ENCODE measurements around the gene PPHLN1.
"Not testable (repeated sequence)": the region's sequence is repeated elsewhere in the genome, so short reads cannot be mapped to it uniquely, and the experiment has no call there.

Gene PPHLN1

GRCh38 chr12:42342028-42342427, 16.1 kb downstream of the PPHLN1 start:
- no peak overlapping the region for H3K27ac Mint-ChIP-seq
- peaks cover 46% of the 10 kb centered on the region for H3K36me3 Mint-ChIP-seq (ENCODE audit: low read depth)
- H3K27me3 Mint-ChIP-seq = no peaks in the 10 kb centered on the region
- peaks cover 42% of the 10 kb centered on the region for H3K4me1 Mint-ChIP-seq (ENCODE audit: low read depth)
- no peak overlapping the region for H3K4me3 Mint-ChIP-seq
- no peaks in the 10 kb centered on the region for H3K9me3 Mint-ChIP-seq

- H3K36me3 Mint-ChIP-seq (ENCODE audit: low read depth) = peaks cover 41% of the 10 kb centered on the region
- no peak overlapping the region for H3K4me3 Mint-ChIP-seq
- peaks cover 33% of the 10 kb centered on the region for H3K4me1 Mint-ChIP-seq (ENCODE audit: low read depth)
- no peaks in the 10 kb centered on the region for H3K9me3 Mint-ChIP-seq
- no peak overlapping the region for H3K27ac Mint-ChIP-seq
- H3K27me3 Mint-ChIP-seq = no peaks in the 10 kb centered on the region
Observed at GRCh38 chr12:42343721-42344120, 17.8 kb downstream of the PPHLN1 start.

- H3K9me3 Mint-ChIP-seq = no peaks in the 10 kb centered on the region
- H3K27ac Mint-ChIP-seq = no peak overlapping the region
- peaks cover 24% of the 10 kb centered on the region for H3K4me1 Mint-ChIP-seq (ENCODE audit: low read depth)
- peaks cover 29% of the 10 kb centered on the region for H3K36me3 Mint-ChIP-seq (ENCODE audit: low read depth)
- no peak overlapping the region for H3K4me3 Mint-ChIP-seq
- H3K27me3 Mint-ChIP-seq = no peaks in the 10 kb centered on the region
Observed at GRCh38 chr12:42346403-42347002, 20.5 kb downstream of the PPHLN1 start.

- Mint-ChIP-seq H3K4me1 (ENCODE audit: low read depth) (peaks cover 12% of the 10 kb centered on the region), H3K36me3 (ENCODE audit: low read depth) (peaks cover 22% of the 10 kb centered on the region)
- not testable (repeated sequence) for H3K4me3 Mint-ChIP-seq, H3K27ac Mint-ChIP-seq, H3K27me3 Mint-ChIP-seq, H3K9me3 Mint-ChIP-seq
Observed at GRCh38 chr12:42349119-42350020, 23.4 kb downstream of the PPHLN1 start.

- H3K36me3 Mint-ChIP-seq (ENCODE audit: low read depth) = peaks cover 24% of the 10 kb centered on the region
- not testable (repeated sequence) for H3K4me3 Mint-ChIP-seq, H3K27ac Mint-ChIP-seq, H3K27me3 Mint-ChIP-seq, H3K9me3 Mint-ChIP-seq
- H3K4me1 Mint-ChIP-seq (ENCODE audit: low read depth) = peaks cover 10% of the 10 kb centered on the region
Observed at GRCh38 chr12:42350021-42350407, 24.0 kb downstream of the PPHLN1 start.

- Mint-ChIP-seq H3K9me3 (no peaks in the 10 kb centered on the region), H3K4me1 (ENCODE audit: low read depth) (peaks cover 21% of the 10 kb centered on the region), H3K27me3 (no peaks in the 10 kb centered on the region), H3K27ac (no peak overlapping the region), H3K4me3 (no peak overlapping the region), H3K36me3 (ENCODE audit: low read depth) (peaks cover 45% of the 10 kb centered on the region)
Observed at GRCh38 chr12:42356344-42356743, 30.4 kb downstream of the PPHLN1 start.

GRCh38 chr12:42360747-42361403, 34.9 kb downstream of the PPHLN1 start:
- Mint-ChIP-seq H3K9me3 (no peaks in the 10 kb centered on the region), H3K27me3 (no peaks in the 10 kb centered on the region), H3K27ac (peak overlapping the region; percentile 39), H3K4me1 (ENCODE audit: low read depth) (peaks cover 54% of the 10 kb centered on the region), H3K4me3 (peak overlapping the region; percentile 8), H3K36me3 (ENCODE audit: low read depth) (peaks cover 43% of the 10 kb centered on the region)

GRCh38 chr12:42361909-42362646, 36.1 kb downstream of the PPHLN1 start:
- Mint-ChIP-seq H3K4me1 (ENCODE audit: low read depth) (peaks cover 54% of the 10 kb centered on the region), H3K27me3 (no peaks in the 10 kb centered on the region), H3K36me3 (ENCODE audit: low read depth) (peaks cover 35% of the 10 kb centered on the region), H3K9me3 (no peaks in the 10 kb centered on the region), H3K27ac (peak overlapping the region; percentile 81), H3K4me3 (no peak overlapping the region)

- peaks cover 54% of the 10 kb centered on the region for H3K4me1 Mint-ChIP-seq (ENCODE audit: low read depth)
- no peaks in the 10 kb centered on the region for H3K27me3 Mint-ChIP-seq
- no peaks in the 10 kb centered on the region for H3K9me3 Mint-ChIP-seq
- no peak overlapping the region for H3K4me3 Mint-ChIP-seq
- peaks cover 30% of the 10 kb centered on the region for H3K36me3 Mint-ChIP-seq (ENCODE audit: low read depth)
- H3K27ac Mint-ChIP-seq = no peak overlapping the region
Observed at GRCh38 chr12:42362647-42363260, 36.8 kb downstream of the PPHLN1 start.

- peaks cover 22% of the 10 kb centered on the region for H3K36me3 Mint-ChIP-seq (ENCODE audit: low read depth)
- peaks cover 49% of the 10 kb centered on the region for H3K4me1 Mint-ChIP-seq (ENCODE audit: low read depth)
- no peaks in the 10 kb centered on the region for H3K27me3 Mint-ChIP-seq
Observed at GRCh38 chr12:42364692-42365091, 38.7 kb downstream of the PPHLN1 start.

GRCh38 chr12:42365486-42365885, 39.5 kb downstream of the PPHLN1 start:
- Mint-ChIP-seq H3K36me3 (ENCODE audit: low read depth) (peaks cover 17% of the 10 kb centered on the region), H3K9me3 (no peaks in the 10 kb centered on the region), H3K27me3 (no peaks in the 10 kb centered on the region), H3K4me1 (ENCODE audit: low read depth) (peaks cover 41% of the 10 kb centered on the region), H3K4me3 (no peak overlapping the region), H3K27ac (no peak overlapping the region)

More at GRCh38 chr12:42364692-42365091, 38.7 kb downstream of the PPHLN1 start:
- Mint-ChIP-seq H3K4me3 (no peak overlapping the region), H3K9me3 (no peaks in the 10 kb centered on the region), H3K27ac (peak overlapping the region; percentile 26)

- Mint-ChIP-seq H3K27ac (no peak overlapping the region), H3K27me3 (no peaks in the 10 kb centered on the region), H3K9me3 (no peaks in the 10 kb centered on the region), H3K4me1 (ENCODE audit: low read depth) (peaks cover 13% of the 10 kb centered on the region), H3K36me3 (ENCODE audit: low read depth) (peaks cover 8% of the 10 kb centered on the region), H3K4me3 (no peak overlapping the region)
Observed at GRCh38 chr12:42370013-42370412, 44.0 kb downstream of the PPHLN1 start.

GRCh38 chr12:42372154-42372791, 46.3 kb downstream of the PPHLN1 start:
- no peaks in the 10 kb centered on the region for H3K27me3 Mint-ChIP-seq
- no peak overlapping the region for H3K27ac Mint-ChIP-seq
- H3K36me3 Mint-ChIP-seq (ENCODE audit: low read depth) = peaks cover 21% of the 10 kb centered on the region
- peaks cover 13% of the 10 kb centered on the region for H3K4me1 Mint-ChIP-seq (ENCODE audit: low read depth)
- no peak overlapping the region for H3K4me3 Mint-ChIP-seq
- H3K9me3 Mint-ChIP-seq = no peaks in the 10 kb centered on the region

- H3K27ac Mint-ChIP-seq = no peak overlapping the region
- H3K4me3 Mint-ChIP-seq = no peak overlapping the region
- H3K4me1 Mint-ChIP-seq (ENCODE audit: low read depth) = peaks cover 15% of the 10 kb centered on the region
Observed at GRCh38 chr12:42373669-42374068, 47.7 kb downstream of the PPHLN1 start.

More at GRCh38 chr12:42373669-42374068, 47.7 kb downstream of the PPHLN1 start:
- Mint-ChIP-seq H3K27me3 (no peaks in the 10 kb centered on the region), H3K9me3 (no peaks in the 10 kb centered on the region), H3K36me3 (ENCODE audit: low read depth) (peaks cover 30% of the 10 kb centered on the region)
